Testis (tissue), 2 donors: ENCODE data around the gene ERBB4.

Experiments
- POLR2A ChIP-seq: fragments of 450-650 bp; IDR thresholded peaks from one replicate; pipeline ENCODE4 v1.6.1; 2017; ENCODE audit warnings: antibody characterized with exemption, mild to moderate bottlenecking, moderate library complexity
- TF ChIP-seq, protein P1 (sequence below), 3 experiments: fragments of 450-650 bp in 2 of 3; fragments of 200-600 bp in 1 of 3; sonication (generic) in 1 of 3; IDR thresholded peaks; one replicate each; pipeline ENCODE4 v1.5.1; 2016 to 2019; ENCODE audit warnings: antibody characterized with exemption in 3 of 3, mild to moderate bottlenecking in 2 of 3, moderate library complexity in 1 of 3

DNA sequence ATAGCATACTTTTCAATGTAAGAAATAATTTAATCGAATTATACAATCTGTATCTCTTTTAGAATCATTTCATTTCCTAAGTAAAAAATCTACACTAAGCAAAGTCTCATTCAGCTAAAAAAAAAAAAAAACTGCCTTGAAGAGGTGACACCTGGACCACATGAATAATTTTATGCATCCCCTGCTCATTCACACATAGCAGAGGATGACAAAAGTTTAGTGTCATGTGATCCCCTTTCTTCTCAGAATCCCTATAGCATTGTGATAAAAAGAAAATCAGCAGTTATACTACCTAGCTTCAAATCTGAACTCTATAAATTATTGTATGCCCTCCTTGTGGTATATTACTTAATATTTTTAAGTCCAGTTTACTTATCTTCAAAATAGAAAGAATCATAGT lies 603.8 kb downstream of the ERBB4 start:
- TF ChIP-seq, protein P1, sequence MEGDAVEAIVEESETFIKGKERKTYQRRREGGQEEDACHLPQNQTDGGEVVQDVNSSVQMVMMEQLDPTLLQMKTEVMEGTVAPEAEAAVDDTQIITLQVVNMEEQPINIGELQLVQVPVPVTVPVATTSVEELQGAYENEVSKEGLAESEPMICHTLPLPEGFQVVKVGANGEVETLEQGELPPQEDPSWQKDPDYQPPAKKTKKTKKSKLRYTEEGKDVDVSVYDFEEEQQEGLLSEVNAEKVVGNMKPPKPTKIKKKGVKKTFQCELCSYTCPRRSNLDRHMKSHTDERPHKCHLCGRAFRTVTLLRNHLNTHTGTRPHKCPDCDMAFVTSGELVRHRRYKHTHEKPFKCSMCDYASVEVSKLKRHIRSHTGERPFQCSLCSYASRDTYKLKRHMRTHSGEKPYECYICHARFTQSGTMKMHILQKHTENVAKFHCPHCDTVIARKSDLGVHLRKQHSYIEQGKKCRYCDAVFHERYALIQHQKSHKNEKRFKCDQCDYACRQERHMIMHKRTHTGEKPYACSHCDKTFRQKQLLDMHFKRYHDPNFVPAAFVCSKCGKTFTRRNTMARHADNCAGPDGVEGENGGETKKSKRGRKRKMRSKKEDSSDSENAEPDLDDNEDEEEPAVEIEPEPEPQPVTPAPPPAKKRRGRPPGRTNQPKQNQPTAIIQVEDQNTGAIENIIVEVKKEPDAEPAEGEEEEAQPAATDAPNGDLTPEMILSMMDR (IDR thresholded peaks at IDR 0.05): no peak
- no peak for TF ChIP-seq POLR2A
